ENCODE results near the gene APOA5.

GRCh38 chr11:116742104-116742503 is 49.6 kb downstream of the APOA5 start:
- TF ChIP-seq CTCF (conservative IDR thresholded peaks at IDR 0.05; ENCODE audit: low read depth, low read length) = no peak
- TF ChIP-seq POLR2A (IDR thresholded peaks at IDR 0.05; ENCODE audit: low read depth, low read length) = no peak
- peak; percentile 82 for TF ChIP-seq USF2 (IDR thresholded peaks at IDR 0.05; ENCODE audit: low read depth, low read length)
- TF ChIP-seq CEBPB (IDR thresholded peaks at IDR 0.05; ENCODE audit: low read depth, low read length) = no peak
- TF ChIP-seq RAD21 (IDR thresholded peaks at IDR 0.05; ENCODE audit: low read length) = no peak
- TF ChIP-seq MAZ (IDR thresholded peaks at IDR 0.05; ENCODE audit: borderline replicate concordance, low read depth, low read length) = no peak
- TF ChIP-seq ELK1 (IDR thresholded peaks at IDR 0.05; ENCODE audit: borderline replicate concordance, low read depth, low read length) = no peak
- no peak for TF ChIP-seq SMC3 (IDR thresholded peaks at IDR 0.05; ENCODE audit: low read depth, low read length)
- TF ChIP-seq BHLHE40 (IDR thresholded peaks at IDR 0.05; ENCODE audit: low read depth, low read length) = peak; percentile 43; the same call in 1 of the 2 replicates
- TF ChIP-seq RCOR1 (IDR thresholded peaks at IDR 0.05; ENCODE audit: insufficient replicate concordance, low read length) = no peak
- no peak for TF ChIP-seq MXI1 (IDR thresholded peaks at IDR 0.05; ENCODE audit: borderline replicate concordance, low read depth, low read length)
- no peak for TF ChIP-seq RFX5 (IDR thresholded peaks at IDR 0.05; ENCODE audit: low read depth, low read length)

Data from IMR-90 (cell line).